ENCODE measurements around the gene FKBP5.
"Not testable (repeated sequence)": the region's sequence is repeated elsewhere in the genome, so short reads cannot be mapped to it uniquely, and the experiment has no call there.

Gene FKBP5

GRCh38 chr6:35703554-35703953, 14.8 kb upstream of the FKBP5 start:
- H3K4me3 ChIP-seq = no peak overlapping the region
- no peak overlapping the region for H3K27ac ChIP-seq

GRCh38 chr6:35698858-35699257, 10.1 kb upstream of the FKBP5 start:
- H3K27ac ChIP-seq = no peak overlapping the region
- no peak overlapping the region for H3K4me3 ChIP-seq

GRCh38 chr6:35698430-35698829, 9.7 kb upstream of the FKBP5 start:
- not testable (repeated sequence) for H3K4me3 ChIP-seq, H3K27ac ChIP-seq

GRCh38 chr6:35694462-35694861, 5.7 kb upstream of the FKBP5 start:
- Histone ChIP-seq H3K27ac (no peak overlapping the region), H3K4me3 (no peak overlapping the region)

- H3K27ac ChIP-seq = peak overlapping the region in 17 of 21 experiments; percentile 8 to 69 (median 45)
These were observed 2.5 kb upstream of the FKBP5 start for GRCh38 chr6:35691027-35691824.

GRCh38 chr6:35690484-35690883, 1.8 kb upstream of the FKBP5 start:
- H3K27ac ChIP-seq = peak overlapping the region in 6 of 21 experiments; percentile 30 to 68 (median 48)

More at GRCh38 chr6:35691027-35691824, 2.5 kb upstream of the FKBP5 start:
- H3K4me3 ChIP-seq = no peak overlapping the region

GRCh38 chr6:35690006-35690405, 1.3 kb upstream of the FKBP5 start:
- peak overlapping the region in 1 of 21 experiments; percentile 30 for H3K27ac ChIP-seq

More at GRCh38 chr6:35690484-35690883, 1.8 kb upstream of the FKBP5 start:
- H3K4me3 ChIP-seq = no peak overlapping the region

GRCh38 chr6:35687658-35688604, 784 bp downstream of the FKBP5 start:
- Histone ChIP-seq H3K4me3 (peak overlapping the region; percentile 55 to 95 (median 86)), H3K27ac (peak overlapping the region; percentile 69 to 97 (median 90))

More at GRCh38 chr6:35690006-35690405, 1.3 kb upstream of the FKBP5 start:
- H3K4me3 ChIP-seq = not testable (repeated sequence)

GRCh38 chr6:35686873-35687555, 1.7 kb downstream of the FKBP5 start:
- Histone ChIP-seq H3K4me3 (peak overlapping the region; percentile 55 to 95 (median 86)), H3K27ac (peak overlapping the region in 19 of 21 experiments; percentile 69 to 97 (median 90))

GRCh38 chr6:35686436-35686835, 2.3 kb downstream of the FKBP5 start:
- peak overlapping the region in 8 of 21 experiments; percentile 0 to 95 (median 90) for H3K27ac ChIP-seq
- peak overlapping the region in 6 of 7 experiments; percentile 63 to 95 (median 88) for H3K4me3 ChIP-seq

- no peak overlapping the region for H3K4me3 ChIP-seq
- H3K27ac ChIP-seq = no peak overlapping the region
These were observed 5.4 kb downstream of the FKBP5 start for GRCh38 chr6:35683267-35683666.

- peak overlapping the region in 1 of 21 experiments; percentile 33 for H3K27ac ChIP-seq
- no peak overlapping the region for H3K4me3 ChIP-seq
These were observed 7.4 kb downstream of the FKBP5 start for GRCh38 chr6:35681298-35681697.

- Histone ChIP-seq H3K27ac (no peak overlapping the region), H3K4me3 (no peak overlapping the region)
These were observed 9.3 kb downstream of the FKBP5 start for GRCh38 chr6:35679399-35679798.

GRCh38 chr6:35678814-35679213, 9.9 kb downstream of the FKBP5 start:
- Histone ChIP-seq H3K27ac (peak overlapping the region in 1 of 21 experiments; percentile 26), H3K4me3 (no peak overlapping the region)

- Histone ChIP-seq H3K4me3 (no peak overlapping the region), H3K27ac (peak overlapping the region in 1 of 21 experiments; percentile 26)
These were observed 10.6 kb downstream of the FKBP5 start for GRCh38 chr6:35678021-35678654.

GRCh38 chr6:35677456-35677855, 11.3 kb downstream of the FKBP5 start:
- Histone ChIP-seq H3K4me3 (no peak overlapping the region), H3K27ac (peak overlapping the region in 1 of 21 experiments; percentile 26)

- no peak overlapping the region for H3K4me3 ChIP-seq
- no peak overlapping the region for H3K27ac ChIP-seq
These were observed 12.8 kb downstream of the FKBP5 start for GRCh38 chr6:35675871-35676459.

- Histone ChIP-seq H3K27ac (no peak overlapping the region), H3K4me3 (no peak overlapping the region)
These were observed 14.1 kb downstream of the FKBP5 start for GRCh38 chr6:35674594-35674993.

GRCh38 chr6:35673755-35674154, 15.0 kb downstream of the FKBP5 start:
- peak overlapping the region in 4 of 21 experiments; percentile 25 to 52 (median 40) for H3K27ac ChIP-seq
- H3K4me3 ChIP-seq = no peak overlapping the region
